ENCODE data around the gene PLEKHM3. TPM values are rescaled to one million over a fixed set of nuclear protein-coding genes. Genes with fewer than 3 reads are reported as not detected.
A peak's percentile ranks its signal among the peaks of the same experiment; 100 is the strongest.

The PLEKHM3 gene
- total RNA-seq, 1 donor = 19.7 TPM

GRCh38 chr2:207995887-207996286 is 29.4 kb downstream of the PLEKHM3 start:
- DNase-seq (ENCODE audit: low read depth in 2 of 3, low spot score in 2 of 3) = no peak

- no peak for DNase-seq (ENCODE audit: low read depth in 2 of 3, low spot score in 2 of 3)
Measured at GRCh38 chr2:207993151-207993763, 32.1 kb downstream of the PLEKHM3 start.

GRCh38 chr2:207991944-207992343 is 33.4 kb downstream of the PLEKHM3 start:
- no peak for DNase-seq (ENCODE audit: low read depth in 2 of 3, low spot score in 2 of 3)

- DNase-seq (ENCODE audit: low read depth in 2 of 3, low spot score in 2 of 3) = no peak
Measured at GRCh38 chr2:207990784-207991183, 34.5 kb downstream of the PLEKHM3 start.

- no peak for DNase-seq (ENCODE audit: low read depth in 2 of 3, low spot score in 2 of 3)
Measured at GRCh38 chr2:207988975-207989374, 36.4 kb downstream of the PLEKHM3 start.

GRCh38 chr2:207987025-207987716 is 38.2 kb downstream of the PLEKHM3 start:
- no peak for DNase-seq (ENCODE audit: low read depth in 2 of 3, low spot score in 2 of 3)

GRCh38 chr2:207984765-207985480 is 40.4 kb downstream of the PLEKHM3 start:
- no peak for DNase-seq (ENCODE audit: low read depth in 2 of 3, low spot score in 2 of 3)

- peak in 2 of 3 donors; percentile 21 to 22 for DNase-seq (ENCODE audit: low read depth in 2 of 3, low spot score in 2 of 3)
Measured at GRCh38 chr2:207983641-207984042, 41.7 kb downstream of the PLEKHM3 start.

- no peak for DNase-seq (ENCODE audit: low read depth in 2 of 3, low spot score in 2 of 3)
Measured at GRCh38 chr2:207978177-207978948, 47.0 kb downstream of the PLEKHM3 start.

- DNase-seq (ENCODE audit: low read depth in 2 of 3, low spot score in 2 of 3) = no peak
Measured at GRCh38 chr2:207975921-207976320, 49.4 kb downstream of the PLEKHM3 start.

GRCh38 chr2:207974216-207974605 is 51.1 kb downstream of the PLEKHM3 start:
- DNase-seq (ENCODE audit: low read depth in 2 of 3, low spot score in 2 of 3) = no peak

GRCh38 chr2:207970826-207971180 is 54.5 kb downstream of the PLEKHM3 start:
- no peak for DNase-seq (ENCODE audit: low read depth in 2 of 3, low spot score in 2 of 3)

GRCh38 chr2:207970147-207970825 is 55.0 kb downstream of the PLEKHM3 start:
- no peak for DNase-seq (ENCODE audit: low read depth in 2 of 3, low spot score in 2 of 3)

- no peak for DNase-seq (ENCODE audit: low read depth in 2 of 3, low spot score in 2 of 3)
Measured at GRCh38 chr2:207969249-207969648, 56.1 kb downstream of the PLEKHM3 start.

- no peak for DNase-seq (ENCODE audit: low read depth in 2 of 3, low spot score in 2 of 3)
Measured at GRCh38 chr2:207967121-207967520, 58.2 kb downstream of the PLEKHM3 start.

GRCh38 chr2:207960911-207961310 is 64.4 kb downstream of the PLEKHM3 start:
- peak in 1 of 3 donors; percentile 13 for DNase-seq (ENCODE audit: low read depth in 2 of 3, low spot score in 2 of 3)

GRCh38 chr2:207960090-207960489 is 65.2 kb downstream of the PLEKHM3 start:
- DNase-seq (ENCODE audit: low read depth in 2 of 3, low spot score in 2 of 3) = peak in 2 of 3 donors; percentile 89 to 95

- DNase-seq (ENCODE audit: low read depth in 2 of 3, low spot score in 2 of 3) = peak in 1 of 3 donors; percentile 10
Measured at GRCh38 chr2:207956771-207957170, 68.6 kb downstream of the PLEKHM3 start.

- DNase-seq (ENCODE audit: low read depth in 2 of 3, low spot score in 2 of 3) = no peak
Measured at GRCh38 chr2:207955456-207955855, 69.9 kb downstream of the PLEKHM3 start.

GRCh38 chr2:207953354-207953753 is 72.0 kb downstream of the PLEKHM3 start:
- DNase-seq (ENCODE audit: low read depth in 2 of 3, low spot score in 2 of 3) = no peak
